Measurements from ENCODE around the gene CCDC73. TPM values are rescaled to one million over a fixed set of nuclear protein-coding genes. Genes with fewer than 3 reads are reported as not detected.

Gene CCDC73
- total RNA-seq, 4 donors from 2014 or later, result not detected

DNA sequence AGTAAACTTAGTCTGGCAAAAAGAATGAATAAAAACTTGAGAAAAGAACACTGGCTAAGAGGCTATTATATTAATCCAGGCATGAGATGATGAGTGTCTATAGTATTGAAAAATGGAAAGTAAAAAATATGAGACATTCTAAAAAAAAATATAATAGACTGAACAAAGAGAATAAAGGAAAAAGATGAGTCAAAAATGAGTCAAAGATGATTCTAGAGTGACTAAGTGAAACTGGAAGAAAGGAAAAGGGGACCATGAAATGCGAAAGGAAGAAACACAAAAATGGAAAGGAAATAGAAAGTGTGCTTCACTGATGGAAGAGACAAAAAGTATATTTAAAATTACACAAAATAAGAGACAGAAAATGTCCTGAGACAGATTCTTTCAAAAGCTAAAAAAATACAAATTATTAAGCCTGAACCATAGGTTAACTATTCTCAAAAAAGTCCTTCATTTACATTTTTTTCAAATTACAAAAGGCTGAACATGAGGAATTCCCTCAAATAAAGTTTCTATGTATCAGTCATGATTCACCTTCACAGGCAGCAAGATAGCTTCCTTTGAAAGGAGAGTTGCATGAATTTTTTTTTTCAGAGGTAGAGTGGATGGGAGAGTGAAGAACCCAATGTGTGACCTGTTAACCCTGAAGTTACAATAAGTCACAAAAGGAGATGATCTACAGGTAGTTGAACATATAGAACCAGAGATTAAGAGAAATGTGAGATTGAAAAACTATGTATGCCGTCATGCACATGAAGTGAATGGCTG lies 135.6 kb downstream of the CCDC73 start:
- ATAC-seq (ENCODE audit: low FRiP score) (no peak), DNase-seq (ENCODE audit: low spot score) (no peak)
- TF ChIP-seq, protein P1, sequence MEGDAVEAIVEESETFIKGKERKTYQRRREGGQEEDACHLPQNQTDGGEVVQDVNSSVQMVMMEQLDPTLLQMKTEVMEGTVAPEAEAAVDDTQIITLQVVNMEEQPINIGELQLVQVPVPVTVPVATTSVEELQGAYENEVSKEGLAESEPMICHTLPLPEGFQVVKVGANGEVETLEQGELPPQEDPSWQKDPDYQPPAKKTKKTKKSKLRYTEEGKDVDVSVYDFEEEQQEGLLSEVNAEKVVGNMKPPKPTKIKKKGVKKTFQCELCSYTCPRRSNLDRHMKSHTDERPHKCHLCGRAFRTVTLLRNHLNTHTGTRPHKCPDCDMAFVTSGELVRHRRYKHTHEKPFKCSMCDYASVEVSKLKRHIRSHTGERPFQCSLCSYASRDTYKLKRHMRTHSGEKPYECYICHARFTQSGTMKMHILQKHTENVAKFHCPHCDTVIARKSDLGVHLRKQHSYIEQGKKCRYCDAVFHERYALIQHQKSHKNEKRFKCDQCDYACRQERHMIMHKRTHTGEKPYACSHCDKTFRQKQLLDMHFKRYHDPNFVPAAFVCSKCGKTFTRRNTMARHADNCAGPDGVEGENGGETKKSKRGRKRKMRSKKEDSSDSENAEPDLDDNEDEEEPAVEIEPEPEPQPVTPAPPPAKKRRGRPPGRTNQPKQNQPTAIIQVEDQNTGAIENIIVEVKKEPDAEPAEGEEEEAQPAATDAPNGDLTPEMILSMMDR (IDR thresholded peaks at IDR 0.05), result no peak

- ATAC-seq (ENCODE audit: low FRiP score), result no peak
- TF ChIP-seq, protein P1 (IDR thresholded peaks at IDR 0.05), result no peak
- no peak for DNase-seq (ENCODE audit: low spot score)
These were observed 150.9 kb downstream of the CCDC73 start for GRCh38 chr11:32643526-32643925.

- ATAC-seq (ENCODE audit: low FRiP score), result no peak
- DNase-seq (ENCODE audit: low spot score), result no peak
- TF ChIP-seq, protein P1 (IDR thresholded peaks at IDR 0.05), result no peak
These were observed 153.1 kb downstream of the CCDC73 start for GRCh38 chr11:32641361-32641760.

GRCh38 chr11:32635819-32636218 lies 158.6 kb downstream of the CCDC73 start:
- no peak for ATAC-seq (ENCODE audit: low FRiP score)
- no peak for DNase-seq (ENCODE audit: low spot score)
- TF ChIP-seq, protein P1 (IDR thresholded peaks at IDR 0.05), result no peak

DNA sequence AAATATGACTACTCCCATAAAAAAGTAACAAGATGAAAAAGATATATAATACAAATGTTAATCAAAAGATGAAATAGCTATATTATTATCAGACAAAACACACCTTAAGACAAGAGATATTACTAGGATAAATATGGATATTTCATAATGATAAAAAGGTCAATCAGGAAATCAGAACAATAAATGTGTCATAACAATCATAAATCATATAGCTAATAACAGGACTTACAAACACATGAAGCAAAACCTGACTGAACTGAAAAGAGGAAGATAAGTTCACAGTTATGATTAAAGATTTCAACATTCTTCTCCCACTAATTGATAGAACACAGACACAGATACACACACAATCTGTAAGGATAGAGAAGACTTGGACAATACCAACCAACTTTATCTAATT lies 163.6 kb downstream of the CCDC73 start:
- TF ChIP-seq, protein P1 (IDR thresholded peaks at IDR 0.05), result no peak
- ATAC-seq (ENCODE audit: low FRiP score) (no peak), DNase-seq (ENCODE audit: low spot score) (no peak)

GRCh38 chr11:32616903-32617302 lies 177.6 kb downstream of the CCDC73 start:
- DNase-seq (ENCODE audit: low spot score) (no peak), ATAC-seq (ENCODE audit: low FRiP score) (no peak)
- TF ChIP-seq, protein P1 (IDR thresholded peaks at IDR 0.05), result no peak

DNA sequence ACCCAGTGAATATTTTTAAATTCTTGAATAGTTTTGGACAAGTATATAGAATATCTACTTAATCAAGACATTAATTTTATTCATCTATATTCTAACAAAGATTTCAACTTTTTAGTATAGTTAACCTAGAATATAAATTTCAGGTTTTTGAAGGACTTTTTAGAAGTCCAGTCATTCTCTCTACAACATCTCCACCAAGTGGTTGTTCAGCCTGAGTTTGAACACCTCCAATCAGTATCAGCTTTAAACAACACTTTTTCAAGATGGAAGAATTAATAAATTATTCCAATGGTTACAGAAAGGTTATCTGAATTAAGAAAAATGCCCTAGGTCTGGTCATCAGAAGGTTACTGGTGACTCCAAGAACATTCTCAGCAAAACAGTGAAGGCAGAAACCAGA lies 179.0 kb downstream of the CCDC73 start:
- TF ChIP-seq, protein P1 (IDR thresholded peaks at IDR 0.05), result no peak
- ATAC-seq (ENCODE audit: low FRiP score), result no peak
- DNase-seq (ENCODE audit: low spot score), result no peak

Measured in omental fat pad (tissue), 4 donors.